GM12891 (cell line): ENCODE results near the gene PARM1.

ENCODE experiments used
- PAX5 ChIP-seq: IDR thresholded peaks from 2 replicates; pipeline ENCODE4 v1.6.1; 2011; ENCODE audit warnings: low read length, moderate library complexity, mild to moderate bottlenecking; ENCODE audit not compliant: insufficient read depth, severe bottlenecking
- POLR2A ChIP-seq: IDR thresholded peaks from 2 replicates; pipeline ENCODE4 v1.6.1; 2011; ENCODE audit warnings: low read depth, low read length, control low read depth
- POLR2AphosphoS5 ChIP-seq: IDR thresholded peaks from 2 replicates; pipeline ENCODE4 v1.6.1; 2011; ENCODE audit warnings: low read depth, low read length, control low read depth

DNA sequence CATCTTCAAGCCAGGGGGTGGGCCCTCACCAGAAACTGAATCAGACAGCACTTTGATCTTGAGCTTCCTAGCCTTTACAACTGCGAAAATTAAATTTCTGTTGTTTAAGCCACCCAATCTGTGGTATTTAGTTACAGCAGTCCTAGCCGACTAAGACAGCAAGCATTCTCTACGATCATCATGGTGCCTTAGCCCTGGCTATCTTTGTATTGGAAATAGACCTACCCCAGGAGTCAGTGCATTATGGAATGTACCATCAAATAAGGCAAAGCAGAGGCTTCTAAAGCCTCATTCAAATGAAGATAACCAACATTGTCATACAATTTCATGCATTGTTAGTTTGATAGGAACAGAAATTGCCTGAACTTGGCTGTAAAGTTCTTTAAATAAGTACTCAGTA is 75.0 kb downstream of the PARM1 start:
- TF ChIP-seq POLR2AphosphoS5 (no peak), POLR2A (no peak), PAX5 (no peak)
